HFFc6 (cell line): ENCODE data around the gene DIABLO. TPM values are rescaled to one million over a fixed set of nuclear protein-coding genes. Genes with fewer than 3 reads are reported as not detected.

Source experiments
- DNase-seq: peaks from one replicate; pipeline ENCODE4 v3.0.0-alpha.2; 2018
- H3K27ac Mint-ChIP-seq: 2 replicates; pipeline ENCODE4 v1.8.0; 2020; ENCODE audit warnings: mild to moderate bottlenecking, mixed read lengths
- H3K27me3 Mint-ChIP-seq: 2 replicates; pipeline ENCODE4 v1.8.0; 2021; ENCODE audit warnings: mild to moderate bottlenecking, moderate library complexity, mixed read lengths; ENCODE audit not compliant: insufficient read depth
- H3K36me3 Mint-ChIP-seq: 2 replicates; pipeline ENCODE4 v1.8.0; 2021; ENCODE audit warnings: low read depth, mixed read lengths
- H3K4me1 Mint-ChIP-seq: 2 replicates; pipeline ENCODE4 v1.8.0; 2020; ENCODE audit warnings: low read depth, mixed read lengths
- H3K4me3 Mint-ChIP-seq: 2 replicates; pipeline ENCODE4 v1.8.0; 2020; ENCODE audit warnings: mild to moderate bottlenecking, moderate library complexity, mixed read lengths
- H3K9me3 Mint-ChIP-seq: 2 replicates; pipeline ENCODE4 v1.8.0; 2020; ENCODE audit warnings: mild to moderate bottlenecking, mixed read lengths
- total RNA-seq, 6 experiments: library from RNA; stranded (reverse); fragmentation: NEBNext Ultra II Directional; extraction: Animal tissue kit (Norgen Biotek cat#: 25700); gene quantifications; 2 replicates in 1 of 6; 3 replicates in 5 of 6; pipeline ENCODE4 v1.2.3, GENCODE V29; 2021
- TF ChIP-seq, protein P1 (sequence below): fragments of 200-600 bp; sonication (generic); IDR thresholded peaks from 2 replicates; pipeline ENCODE4 v1.5.0; 2021; ENCODE audit warnings: antibody characterized with exemption, mild to moderate bottlenecking

Gene DIABLO
- total RNA-seq, 6 experiments from 2014 or later: 47.5 to 54.2 (median 48.8) TPM

- Mint-ChIP-seq H3K36me3 (peaks cover 14% of the 10 kb centered on the region), H3K4me3 (no peak overlapping the region), H3K4me1 (peaks cover 26% of the 10 kb centered on the region), H3K27me3 (peaks cover 13% of the 10 kb centered on the region), H3K9me3 (peaks cover 14% of the 10 kb centered on the region), H3K27ac (no peak overlapping the region)
- no peak for DNase-seq
- TF ChIP-seq, protein P1, sequence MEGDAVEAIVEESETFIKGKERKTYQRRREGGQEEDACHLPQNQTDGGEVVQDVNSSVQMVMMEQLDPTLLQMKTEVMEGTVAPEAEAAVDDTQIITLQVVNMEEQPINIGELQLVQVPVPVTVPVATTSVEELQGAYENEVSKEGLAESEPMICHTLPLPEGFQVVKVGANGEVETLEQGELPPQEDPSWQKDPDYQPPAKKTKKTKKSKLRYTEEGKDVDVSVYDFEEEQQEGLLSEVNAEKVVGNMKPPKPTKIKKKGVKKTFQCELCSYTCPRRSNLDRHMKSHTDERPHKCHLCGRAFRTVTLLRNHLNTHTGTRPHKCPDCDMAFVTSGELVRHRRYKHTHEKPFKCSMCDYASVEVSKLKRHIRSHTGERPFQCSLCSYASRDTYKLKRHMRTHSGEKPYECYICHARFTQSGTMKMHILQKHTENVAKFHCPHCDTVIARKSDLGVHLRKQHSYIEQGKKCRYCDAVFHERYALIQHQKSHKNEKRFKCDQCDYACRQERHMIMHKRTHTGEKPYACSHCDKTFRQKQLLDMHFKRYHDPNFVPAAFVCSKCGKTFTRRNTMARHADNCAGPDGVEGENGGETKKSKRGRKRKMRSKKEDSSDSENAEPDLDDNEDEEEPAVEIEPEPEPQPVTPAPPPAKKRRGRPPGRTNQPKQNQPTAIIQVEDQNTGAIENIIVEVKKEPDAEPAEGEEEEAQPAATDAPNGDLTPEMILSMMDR: no peak
These were observed 26.1 kb downstream of the DIABLO start for GRCh38 chr12:122199484-122200355.

GRCh38 chr12:122197612-122197966 is 28.3 kb downstream of the DIABLO start:
- peaks cover 6% of the 10 kb centered on the region for H3K27me3 Mint-ChIP-seq
- peaks cover 14% of the 10 kb centered on the region for H3K36me3 Mint-ChIP-seq
- peaks cover 17% of the 10 kb centered on the region for H3K9me3 Mint-ChIP-seq
- peaks cover 30% of the 10 kb centered on the region for H3K4me1 Mint-ChIP-seq
- TF ChIP-seq, protein P1: no peak
- H3K27ac Mint-ChIP-seq: peak overlapping the region; percentile 73; the same call in 1 of the 2 replicates
- H3K4me3 Mint-ChIP-seq: peak overlapping the region; percentile 56
- no peak for DNase-seq

- Mint-ChIP-seq H3K4me3 (no peak overlapping the region), H3K27ac (no peak overlapping the region), H3K36me3 (peaks cover 14% of the 10 kb centered on the region), H3K4me1 (peaks cover 30% of the 10 kb centered on the region), H3K27me3 (peaks cover 22% of the 10 kb centered on the region), H3K9me3 (peaks cover 17% of the 10 kb centered on the region)
- no peak for DNase-seq
- TF ChIP-seq, protein P1: no peak
These were observed 30.4 kb downstream of the DIABLO start for GRCh38 chr12:122195405-122195804.

- Mint-ChIP-seq H3K36me3 (peaks cover 14% of the 10 kb centered on the region), H3K9me3 (peaks cover 17% of the 10 kb centered on the region), H3K27me3 (peaks cover 22% of the 10 kb centered on the region), H3K27ac (no peak overlapping the region), H3K4me1 (peaks cover 28% of the 10 kb centered on the region), H3K4me3 (no peak overlapping the region)
- DNase-seq: no peak
- TF ChIP-seq, protein P1: no peak
These were observed 31.0 kb downstream of the DIABLO start for GRCh38 chr12:122194804-122195203.

DNA sequence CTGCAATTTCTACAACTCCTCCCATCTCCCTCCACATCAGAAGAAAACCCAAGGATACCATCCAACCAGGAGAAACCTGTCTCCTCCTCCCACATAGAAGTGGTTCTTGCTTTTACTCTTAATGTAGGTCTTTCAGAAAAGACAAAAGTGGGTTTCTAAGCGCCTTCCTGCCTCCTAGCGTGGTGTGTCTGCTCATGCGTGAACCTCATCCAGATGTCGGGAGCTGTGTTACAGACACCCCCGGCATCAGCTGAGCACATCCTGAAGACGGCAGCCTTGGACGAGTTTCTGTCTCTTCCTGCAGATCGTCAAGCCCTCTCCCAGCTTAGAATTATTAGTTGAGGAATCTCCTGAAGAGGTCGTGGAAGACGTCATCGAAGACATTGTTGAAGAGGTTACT is 33.4 kb downstream of the DIABLO start:
- TF ChIP-seq, protein P1: no peak
- Mint-ChIP-seq H3K27me3 (peaks cover 22% of the 10 kb centered on the region), H3K9me3 (peaks cover 17% of the 10 kb centered on the region), H3K27ac (no peak overlapping the region), H3K4me3 (no peak overlapping the region), H3K4me1 (peaks cover 8% of the 10 kb centered on the region), H3K36me3 (peaks cover 14% of the 10 kb centered on the region)
- no peak for DNase-seq
